Measurements from ENCODE around the gene ZNF346.

DNA sequence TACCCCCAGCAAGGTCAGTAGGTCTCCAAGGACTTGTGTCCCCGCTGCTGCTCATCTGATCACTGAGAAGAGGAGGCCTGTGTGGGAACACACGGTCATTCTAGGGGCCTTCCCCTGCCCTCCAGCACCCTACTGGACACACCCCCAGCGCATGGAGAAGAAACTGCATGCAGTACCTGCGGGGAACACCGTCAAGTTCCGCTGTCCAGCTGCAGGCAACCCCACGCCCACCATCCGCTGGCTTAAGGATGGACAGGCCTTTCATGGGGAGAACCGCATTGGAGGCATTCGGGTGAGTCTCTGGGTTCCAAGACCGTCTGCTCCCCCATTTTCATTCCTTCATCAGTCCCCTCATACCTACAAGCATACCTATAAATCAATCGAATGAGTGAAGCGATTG lies 68.3 kb downstream of the ZNF346 start:
- TF ChIP-seq, protein P1, sequence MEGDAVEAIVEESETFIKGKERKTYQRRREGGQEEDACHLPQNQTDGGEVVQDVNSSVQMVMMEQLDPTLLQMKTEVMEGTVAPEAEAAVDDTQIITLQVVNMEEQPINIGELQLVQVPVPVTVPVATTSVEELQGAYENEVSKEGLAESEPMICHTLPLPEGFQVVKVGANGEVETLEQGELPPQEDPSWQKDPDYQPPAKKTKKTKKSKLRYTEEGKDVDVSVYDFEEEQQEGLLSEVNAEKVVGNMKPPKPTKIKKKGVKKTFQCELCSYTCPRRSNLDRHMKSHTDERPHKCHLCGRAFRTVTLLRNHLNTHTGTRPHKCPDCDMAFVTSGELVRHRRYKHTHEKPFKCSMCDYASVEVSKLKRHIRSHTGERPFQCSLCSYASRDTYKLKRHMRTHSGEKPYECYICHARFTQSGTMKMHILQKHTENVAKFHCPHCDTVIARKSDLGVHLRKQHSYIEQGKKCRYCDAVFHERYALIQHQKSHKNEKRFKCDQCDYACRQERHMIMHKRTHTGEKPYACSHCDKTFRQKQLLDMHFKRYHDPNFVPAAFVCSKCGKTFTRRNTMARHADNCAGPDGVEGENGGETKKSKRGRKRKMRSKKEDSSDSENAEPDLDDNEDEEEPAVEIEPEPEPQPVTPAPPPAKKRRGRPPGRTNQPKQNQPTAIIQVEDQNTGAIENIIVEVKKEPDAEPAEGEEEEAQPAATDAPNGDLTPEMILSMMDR (IDR thresholded peaks at IDR 0.05) = no peak
- no peak for TF ChIP-seq NR3C1 (CRISPR knock-in tag; conservative IDR thresholded peaks at IDR 0.05; ENCODE audit: low read depth)
- TF ChIP-seq ATF1 (CRISPR knock-in tag; IDR thresholded peaks at IDR 0.05) = no peak
- TF ChIP-seq, protein P2, sequence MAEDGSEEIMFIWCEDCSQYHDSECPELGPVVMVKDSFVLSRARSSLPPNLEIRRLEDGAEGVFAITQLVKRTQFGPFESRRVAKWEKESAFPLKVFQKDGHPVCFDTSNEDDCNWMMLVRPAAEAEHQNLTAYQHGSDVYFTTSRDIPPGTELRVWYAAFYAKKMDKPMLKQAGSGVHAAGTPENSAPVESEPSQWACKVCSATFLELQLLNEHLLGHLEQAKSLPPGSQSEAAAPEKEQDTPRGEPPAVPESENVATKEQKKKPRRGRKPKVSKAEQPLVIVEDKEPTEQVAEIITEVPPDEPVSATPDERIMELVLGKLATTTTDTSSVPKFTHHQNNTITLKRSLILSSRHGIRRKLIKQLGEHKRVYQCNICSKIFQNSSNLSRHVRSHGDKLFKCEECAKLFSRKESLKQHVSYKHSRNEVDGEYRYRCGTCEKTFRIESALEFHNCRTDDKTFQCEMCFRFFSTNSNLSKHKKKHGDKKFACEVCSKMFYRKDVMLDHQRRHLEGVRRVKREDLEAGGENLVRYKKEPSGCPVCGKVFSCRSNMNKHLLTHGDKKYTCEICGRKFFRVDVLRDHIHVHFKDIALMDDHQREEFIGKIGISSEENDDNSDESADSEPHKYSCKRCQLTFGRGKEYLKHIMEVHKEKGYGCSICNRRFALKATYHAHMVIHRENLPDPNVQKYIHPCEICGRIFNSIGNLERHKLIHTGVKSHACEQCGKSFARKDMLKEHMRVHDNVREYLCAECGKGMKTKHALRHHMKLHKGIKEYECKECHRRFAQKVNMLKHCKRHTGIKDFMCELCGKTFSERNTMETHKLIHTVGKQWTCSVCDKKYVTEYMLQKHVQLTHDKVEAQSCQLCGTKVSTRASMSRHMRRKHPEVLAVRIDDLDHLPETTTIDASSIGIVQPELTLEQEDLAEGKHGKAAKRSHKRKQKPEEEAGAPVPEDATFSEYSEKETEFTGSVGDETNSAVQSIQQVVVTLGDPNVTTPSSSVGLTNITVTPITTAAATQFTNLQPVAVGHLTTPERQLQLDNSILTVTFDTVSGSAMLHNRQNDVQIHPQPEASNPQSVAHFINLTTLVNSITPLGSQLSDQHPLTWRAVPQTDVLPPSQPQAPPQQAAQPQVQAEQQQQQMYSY (CRISPR knock-in tag; IDR thresholded peaks at IDR 0.05) = no peak
- TF ChIP-seq, protein P3, sequence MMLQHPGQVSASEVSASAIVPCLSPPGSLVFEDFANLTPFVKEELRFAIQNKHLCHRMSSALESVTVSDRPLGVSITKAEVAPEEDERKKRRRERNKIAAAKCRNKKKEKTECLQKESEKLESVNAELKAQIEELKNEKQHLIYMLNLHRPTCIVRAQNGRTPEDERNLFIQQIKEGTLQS (CRISPR knock-in tag; conservative IDR thresholded peaks at IDR 0.05) = no peak
- TF ChIP-seq, protein P4, sequence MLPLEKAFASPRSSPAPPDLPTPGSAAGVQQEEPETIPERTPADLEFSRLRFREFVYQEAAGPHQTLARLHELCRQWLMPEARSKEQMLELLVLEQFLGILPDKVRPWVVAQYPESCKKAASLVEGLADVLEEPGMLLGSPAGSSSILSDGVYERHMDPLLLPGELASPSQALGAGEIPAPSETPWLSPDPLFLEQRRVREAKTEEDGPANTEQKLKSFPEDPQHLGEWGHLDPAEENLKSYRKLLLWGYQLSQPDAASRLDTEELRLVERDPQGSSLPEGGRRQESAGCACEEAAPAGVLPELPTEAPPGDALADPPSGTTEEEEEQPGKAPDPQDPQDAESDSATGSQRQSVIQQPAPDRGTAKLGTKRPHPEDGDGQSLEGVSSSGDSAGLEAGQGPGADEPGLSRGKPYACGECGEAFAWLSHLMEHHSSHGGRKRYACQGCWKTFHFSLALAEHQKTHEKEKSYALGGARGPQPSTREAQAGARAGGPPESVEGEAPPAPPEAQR (CRISPR knock-in tag; IDR thresholded peaks at IDR 0.05) = no peak
- no peak for TF ChIP-seq ETV6 (CRISPR knock-in tag; IDR thresholded peaks at IDR 0.05)
- TF ChIP-seq, protein P5, sequence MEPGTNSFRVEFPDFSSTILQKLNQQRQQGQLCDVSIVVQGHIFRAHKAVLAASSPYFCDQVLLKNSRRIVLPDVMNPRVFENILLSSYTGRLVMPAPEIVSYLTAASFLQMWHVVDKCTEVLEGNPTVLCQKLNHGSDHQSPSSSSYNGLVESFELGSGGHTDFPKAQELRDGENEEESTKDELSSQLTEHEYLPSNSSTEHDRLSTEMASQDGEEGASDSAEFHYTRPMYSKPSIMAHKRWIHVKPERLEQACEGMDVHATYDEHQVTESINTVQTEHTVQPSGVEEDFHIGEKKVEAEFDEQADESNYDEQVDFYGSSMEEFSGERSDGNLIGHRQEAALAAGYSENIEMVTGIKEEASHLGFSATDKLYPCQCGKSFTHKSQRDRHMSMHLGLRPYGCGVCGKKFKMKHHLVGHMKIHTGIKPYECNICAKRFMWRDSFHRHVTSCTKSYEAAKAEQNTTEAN (CRISPR knock-in tag; IDR thresholded peaks at IDR 0.05) = no peak
- TF ChIP-seq NR1H2 (CRISPR knock-in tag; IDR thresholded peaks at IDR 0.05) = no peak
- TF ChIP-seq NFYB (CRISPR knock-in tag; conservative IDR thresholded peaks at IDR 0.05; ENCODE audit: low read depth) = no peak

Measured in WTC11 (cell line).